ENCODE measurements around the gene ENPP5. TPM values are rescaled to one million over a fixed set of nuclear protein-coding genes. Genes with fewer than 3 reads are reported as not detected.

Gene ENPP5
- total and polyA plus RNA-seq, 10 of the 15 experiments (the other 5 are each of a cell fraction or from before 2014, with no cell fraction given): 0.05 to 0.07 TPM; not detected in 8

GRCh38 chr6:46129629-46130511, 40.9 kb downstream of the ENPP5 start, which contains the start of gene ENPP4:
Gene ENPP4, plus strand, starts transcription at chr6:46129989. Its CDS starts 9,595 bp downstream, at chr6:46139584.
- Histone ChIP-seq H3K27ac (ENCODE audit: control insufficient read depth, insufficient read depth) (peak within 1 kb of the TSS; percentile 68), H4K20me1 (ENCODE audit: control insufficient read depth, insufficient read depth) (no peaks in the 10 kb centered on the region), H3K27me3 (replicated peaks in 1 of 2; ENCODE audit: control insufficient read depth in 2 of 2, insufficient read depth in 2 of 2, low read length in 1 of 2) (no peaks in the 10 kb centered on the region), H3K4me3 (peak within 1 kb of the TSS; percentile 95), H3K9me3 (replicated peaks; ENCODE audit: control insufficient read depth, insufficient read depth, low read length) (no peaks in the 10 kb centered on the region; the same call in 2 of the 3 replicates), H3K4me1 (ENCODE audit: control insufficient read depth, insufficient read depth, low read length) (peaks cover 12% of the 10 kb centered on the region), H3K9ac (ENCODE audit: control insufficient read depth, insufficient read depth, low read length) (peak within 1 kb of the TSS; percentile 70), H2AFZ (ENCODE audit: control insufficient read depth, low read depth, low read length) (peak within 1 kb of the TSS; percentile 98), H3K4me2 (ENCODE audit: control insufficient read depth, insufficient read depth) (peak within 1 kb of the TSS; percentile 75), H3K79me2 (ENCODE audit: control insufficient read depth, insufficient read depth, low read length) (peaks cover 6% of the 10 kb centered on the region), H3K36me3 (ENCODE audit: control insufficient read depth in 2 of 2, insufficient read depth in 2 of 2, low read length in 1 of 2) (no peaks in the 10 kb centered on the region)
- no TSS peak for BruUV-seq (replicated peaks)
- ChIA-PET SMC1A (ENCODE audit: uncharacterized antibody, unreplicated experiment) (interaction anchor here (1.0 to 4.7 kb wide), 9 partner anchors 9 to 248 kb away, joined by 3 to 34 read pairs (median 6); no protein-coding TSS in a partner anchor), CTCF (interaction anchor here (1.1 to 2.9 kb wide), 4 partner anchors 8 to 91 kb away, joined by 3 to 18 read pairs (median 8); no protein-coding TSS in a partner anchor), POLR2A (interaction anchor here (0.6 to 1.5 kb wide), 4 partner anchors 8 to 902 kb away, joined by 3 to 5 read pairs (median 4); no protein-coding TSS in a partner anchor), RAD21 (ENCODE audit: unreplicated experiment) (interaction anchor here (1.0 to 4.4 kb wide), 8 partner anchors 9 to 90 kb away, joined by 3 to 31 read pairs (median 4); no protein-coding TSS in a partner anchor)
- peak; percentile 97 for FAIRE-seq
- intact Hi-C loops (cut with micrococcal nuclease; ENCODE audit: unreplicated experiment) (no loop called here), in situ Hi-C loops (cut with MboI) (no loop called here)
- DNase-seq (ENCODE audit: low read depth, low spot score): peak; percentile 100
- peak; percentile 99 for ATAC-seq
- WGBS (ENCODE audit: insufficient coverage, insufficient replicate concordance, low lambda C conversion rate, missing lambda C conversion rate): 1% methylated on average over 61 of the region's 61 CpGs
- TF ChIP-seq NFXL1 (IDR thresholded peaks at IDR 0.05; ENCODE audit: borderline replicate concordance): no peak
- no peak for TF ChIP-seq MEF2A (IDR thresholded peaks at IDR 0.05; ENCODE audit: insufficient read depth, low read depth, low read length)
- TF ChIP-seq STAT3 (IDR thresholded peaks at IDR 0.05; ENCODE audit: low read depth, low read length): no peak
- no peak for TF ChIP-seq ZBED1 (IDR thresholded peaks at IDR 0.05; ENCODE audit: borderline replicate concordance)
- TF ChIP-seq JUNB (IDR thresholded peaks at IDR 0.05): no peak
- no peak for TF ChIP-seq PML (IDR thresholded peaks at IDR 0.05; ENCODE audit: low read length)
- peak; percentile 75 for TF ChIP-seq GABPA (IDR thresholded peaks at IDR 0.05; ENCODE audit: low read depth)
- no peak for TF ChIP-seq CHD4 (IDR thresholded peaks at IDR 0.05)
- 0 out of 2 replicates have a peak, but pooled peaks have one; percentile 30 for TF ChIP-seq ZNF207 (IDR thresholded peaks at IDR 0.05; ENCODE audit: borderline replicate concordance)
- no peak for TF ChIP-seq MTA2 (IDR thresholded peaks at IDR 0.05; ENCODE audit: low read depth)
- TF ChIP-seq NFIC (IDR thresholded peaks at IDR 0.05; ENCODE audit: low read depth, low read length): no peak
- TF ChIP-seq WRNIP1 (IDR thresholded peaks at IDR 0.05; ENCODE audit: borderline replicate concordance, low read depth, low read length): no peak
- TF ChIP-seq CBFB (IDR thresholded peaks at IDR 0.05; ENCODE audit: low read depth): no peak
- TF ChIP-seq MTA3 (IDR thresholded peaks at IDR 0.05; ENCODE audit: borderline replicate concordance, low read length): no peak
- TF ChIP-seq SMAD1 (IDR thresholded peaks at IDR 0.05; ENCODE audit: low read depth, partially characterized antibody): no peak
- 0 out of 4 replicates have a peak, but pooled peaks of 1 of the 2 experiments have one; percentile 48 for TF ChIP-seq IKZF2 (IDR thresholded peaks at IDR 0.05)
- TF ChIP-seq ZZZ3 (IDR thresholded peaks at IDR 0.05; ENCODE audit: control insufficient read depth, insufficient read length, low read depth): no peak
- no peak for TF ChIP-seq BRCA1 (IDR thresholded peaks at IDR 0.05; ENCODE audit: low read depth, low read length)
- no peak; the same call in 1 of the 2 replicates for TF ChIP-seq ASH2L (IDR thresholded peaks at IDR 0.05; ENCODE audit: borderline replicate concordance, low read depth)
- no peak for TF ChIP-seq ZNF384 (IDR thresholded peaks at IDR 0.05; ENCODE audit: borderline replicate concordance, low read depth, low read length)
- peak; percentile 78 for TF ChIP-seq IKZF1 (conservative IDR thresholded peaks at IDR 0.05)
- TF ChIP-seq SP1 (IDR thresholded peaks at IDR 0.05; ENCODE audit: low read depth, low read length): peak; percentile 93
- TF ChIP-seq DPF2 (IDR thresholded peaks at IDR 0.05): 0 out of 2 replicates have a peak, but pooled peaks have one; percentile 35
- TF ChIP-seq RELB (IDR thresholded peaks at IDR 0.05; ENCODE audit: low read depth): no peak; the same call in 1 of the 2 replicates
- no peak for TF ChIP-seq EP300 (IDR thresholded peaks at IDR 0.05; ENCODE audit: borderline replicate concordance in 1 of 2, control insufficient read depth in 1 of 2, low read depth in 2 of 2, low read length in 2 of 2)
